OCI-LY3 (cell line): ENCODE data around the gene MFAP3.

ENCODE experiments used
- H2AFZ ChIP-seq: fragments of 200-600, 300-600 bp; shearing (Covaris generic); 2 replicates; pipeline ENCODE4 v1.6.0; 2014; ENCODE audit warnings: antibody characterized with exemption, low read depth, low read length
- H3K27ac ChIP-seq: fragments of 200-600, 300-600 bp; sonication (generic); 2 replicates; pipeline ENCODE4 v1.5.1; 2014; ENCODE audit warnings: mild to moderate bottlenecking, low read length, moderate library complexity, mixed read lengths
- H3K27me3 ChIP-seq: fragments of 200-600, 300-600 bp; sonication (generic); 2 replicates; pipeline ENCODE4 v1.6.1; 2014; ENCODE audit warnings: low read depth, low read length, mixed read lengths
- H3K36me3 ChIP-seq: fragments of 200-600, 300-600 bp; sonication (generic); replicated peaks from 2 replicates; pipeline ENCODE3; 2014; ENCODE audit warnings: low read depth, low read length, mixed read lengths
- H3K4me1 ChIP-seq: fragments of 300-600, 200-600 bp; sonication (generic); 2 replicates; pipeline ENCODE4 v1.6.1; 2014; ENCODE audit warnings: low read length, mixed read lengths
- H3K4me2 ChIP-seq: fragments of 200-600, 300-600 bp; sonication (generic); 2 replicates; pipeline ENCODE4 v1.6.1; 2014; ENCODE audit warnings: low read length, mixed read lengths
- H3K4me3 ChIP-seq: fragments of 300-600, 200-600 bp; sonication (generic); 2 replicates; pipeline ENCODE4 v1.5.1; 2014; ENCODE audit warnings: antibody characterized with exemption, mild to moderate bottlenecking, low read length, moderate library complexity
- H3K79me2 ChIP-seq: fragments of 300-600, 200-600 bp; shearing (Covaris generic); 2 replicates; pipeline ENCODE4 v1.6.1; 2014; ENCODE audit warnings: mild to moderate bottlenecking, low read length, mixed read lengths
- H3K9ac ChIP-seq: fragments of 300-600, 200-600 bp; shearing (Covaris generic); 2 replicates; pipeline ENCODE4 v1.6.0; 2014; ENCODE audit warnings: mild to moderate bottlenecking, low read length, moderate library complexity
- H3K9me3 ChIP-seq: fragments of 200-600, 300-600 bp; shearing (Covaris generic); 2 replicates; pipeline ENCODE4 v1.6.1; 2014; ENCODE audit warnings: low read length, mixed read lengths; ENCODE audit not compliant: insufficient read depth
- H4K20me1 ChIP-seq: fragments of 200-600, 300-600 bp; sonication (generic); 2 replicates; pipeline ENCODE4 v1.6.1; 2016; ENCODE audit warnings: low read length, mixed read lengths; ENCODE audit not compliant: insufficient read depth
- CTCF ChIP-seq: fragments of 200-600, 300-600 bp; sonication (generic); IDR thresholded peaks from 2 replicates; pipeline ENCODE4 v1.5.1; 2014; ENCODE audit warnings: antibody characterized with exemption, low read length, low read depth
- EZH2phosphoT487 ChIP-seq: fragments of 200-600 bp; shearing (Covaris generic); IDR thresholded peaks from 2 replicates; pipeline ENCODE4 v1.6.1; 2018; ENCODE audit warnings: antibody characterized with exemption, mixed run types, low read depth

MFAP3 gene

GRCh38 chr5:154093142-154093532 is 54.4 kb downstream of the MFAP3 start:
- no peaks in the 10 kb centered on the region for H3K9me3 ChIP-seq
- no peaks in the 10 kb centered on the region for H3K79me2 ChIP-seq
- H3K9ac ChIP-seq = no peak overlapping the region
- H3K36me3 ChIP-seq = no peaks in the 10 kb centered on the region
- H3K27ac ChIP-seq = no peak overlapping the region
- no peaks in the 10 kb centered on the region for H4K20me1 ChIP-seq
- no peaks in the 10 kb centered on the region for H3K27me3 ChIP-seq
- H3K4me2 ChIP-seq = no peak overlapping the region
- no peak for TF ChIP-seq EZH2phosphoT487
- TF ChIP-seq CTCF = no peak
- H2AFZ ChIP-seq = no peak overlapping the region
- no peak overlapping the region for H3K4me3 ChIP-seq
- no peaks in the 10 kb centered on the region for H3K4me1 ChIP-seq

- no peaks in the 10 kb centered on the region for H3K9me3 ChIP-seq
- TF ChIP-seq CTCF (no peak), EZH2phosphoT487 (no peak)
- no peaks in the 10 kb centered on the region for H3K4me1 ChIP-seq
- 0 out of 2 replicates have a peak, but pooled peaks cover 3% of the 10 kb centered on the region for H3K27me3 ChIP-seq
- H3K36me3 ChIP-seq = no peaks in the 10 kb centered on the region
- H3K4me2 ChIP-seq = no peak overlapping the region
- H3K4me3 ChIP-seq = no peak overlapping the region
- no peak overlapping the region for H3K27ac ChIP-seq
- H4K20me1 ChIP-seq = no peaks in the 10 kb centered on the region
- H3K79me2 ChIP-seq = no peaks in the 10 kb centered on the region
- H2AFZ ChIP-seq = no peak overlapping the region
- H3K9ac ChIP-seq = no peak overlapping the region
Measured at GRCh38 chr5:154095904-154096303, 57.1 kb downstream of the MFAP3 start.

GRCh38 chr5:154097031-154097430 is 58.3 kb downstream of the MFAP3 start:
- Histone ChIP-seq H3K27me3 (0 out of 2 replicates have a peak, but pooled peaks cover 3% of the 10 kb centered on the region), H3K9ac (no peak overlapping the region), H3K4me2 (no peak overlapping the region), H3K27ac (no peak overlapping the region), H4K20me1 (no peaks in the 10 kb centered on the region), H3K36me3 (no peaks in the 10 kb centered on the region), H2AFZ (no peak overlapping the region), H3K4me1 (no peaks in the 10 kb centered on the region), H3K9me3 (no peaks in the 10 kb centered on the region), H3K4me3 (no peak overlapping the region), H3K79me2 (no peaks in the 10 kb centered on the region)
- TF ChIP-seq EZH2phosphoT487 = no peak
- no peak for TF ChIP-seq CTCF

- Histone ChIP-seq H2AFZ (no peak overlapping the region), H3K9ac (no peak overlapping the region), H4K20me1 (no peaks in the 10 kb centered on the region), H3K79me2 (no peaks in the 10 kb centered on the region), H3K4me1 (no peaks in the 10 kb centered on the region), H3K4me2 (no peak overlapping the region), H3K36me3 (no peaks in the 10 kb centered on the region), H3K27me3 (peaks cover 10% of the 10 kb centered on the region; the same call in 1 of the 2 replicates), H3K4me3 (no peak overlapping the region), H3K9me3 (no peaks in the 10 kb centered on the region), H3K27ac (no peak overlapping the region)
- TF ChIP-seq CTCF (no peak), EZH2phosphoT487 (no peak)
Measured at GRCh38 chr5:154098465-154098864, 59.7 kb downstream of the MFAP3 start.
